IPS-NIHi7 (cell line): ENCODE data around the gene PVALB.
A peak's percentile ranks its signal among the peaks of the same experiment; 100 is the strongest.

Experiments used
- DNase-seq: peaks from one replicate; pipeline ENCODE4 v3.0.0; 2012; ENCODE audit warnings: mixed read lengths; ENCODE audit errors: extremely low spot score

Gene PVALB

GRCh38 chr22:36814801-36815200 is 2.0 kb downstream of the PVALB start:
- no peak for DNase-seq

GRCh38 chr22:36811094-36811800 is 5.6 kb downstream of the PVALB start:
- DNase-seq = no peak

DNA sequence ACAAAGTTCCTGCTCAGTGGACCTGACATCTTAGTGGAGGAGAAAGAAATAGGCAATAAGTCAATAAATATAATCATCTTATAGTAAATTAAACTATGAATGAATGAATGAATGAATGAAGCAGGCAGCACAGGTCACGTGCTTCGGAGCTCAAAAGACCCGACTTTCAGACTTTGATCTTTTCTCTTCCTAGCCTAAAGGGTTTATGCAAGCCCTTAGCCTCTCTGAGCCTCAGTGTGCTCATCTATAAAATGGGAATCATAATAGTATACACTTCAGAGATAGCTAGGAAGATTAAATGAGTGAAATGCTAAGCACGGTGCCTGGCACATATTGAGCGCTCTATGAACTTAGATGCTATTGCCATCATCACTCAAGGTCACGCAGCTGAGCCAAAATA is 7.5 kb downstream of the PVALB start:
- no peak for DNase-seq

DNA sequence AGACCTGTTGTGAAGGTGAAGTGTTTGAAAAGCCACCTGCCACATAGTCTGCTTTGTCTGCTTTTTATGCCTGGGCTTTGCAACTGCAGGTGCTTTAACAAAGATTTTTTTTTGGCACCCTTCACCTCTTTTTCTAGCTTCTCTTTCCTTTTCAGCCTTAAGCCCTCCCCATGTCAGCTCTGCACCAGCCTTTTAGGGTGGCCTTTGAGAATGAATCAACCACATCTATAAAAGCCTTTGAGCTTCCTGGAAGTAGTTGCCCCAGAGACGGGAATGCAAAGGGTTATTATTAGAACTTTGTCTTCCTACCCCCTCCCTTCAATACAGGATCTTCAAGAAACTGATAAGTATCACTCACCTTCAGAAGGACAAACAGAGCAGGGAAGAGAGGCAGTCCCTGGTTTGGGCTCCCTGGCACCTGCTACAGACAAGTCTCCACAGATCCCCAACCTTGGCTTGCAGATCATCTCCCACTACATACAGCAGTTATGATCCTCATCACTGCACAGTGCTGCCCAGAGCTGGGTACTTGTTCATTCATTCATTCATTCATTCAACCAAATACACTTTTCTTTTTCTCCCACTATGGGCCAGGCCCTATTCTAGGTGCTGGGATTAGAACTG is 8.0 kb downstream of the PVALB start:
- no peak for DNase-seq

DNA sequence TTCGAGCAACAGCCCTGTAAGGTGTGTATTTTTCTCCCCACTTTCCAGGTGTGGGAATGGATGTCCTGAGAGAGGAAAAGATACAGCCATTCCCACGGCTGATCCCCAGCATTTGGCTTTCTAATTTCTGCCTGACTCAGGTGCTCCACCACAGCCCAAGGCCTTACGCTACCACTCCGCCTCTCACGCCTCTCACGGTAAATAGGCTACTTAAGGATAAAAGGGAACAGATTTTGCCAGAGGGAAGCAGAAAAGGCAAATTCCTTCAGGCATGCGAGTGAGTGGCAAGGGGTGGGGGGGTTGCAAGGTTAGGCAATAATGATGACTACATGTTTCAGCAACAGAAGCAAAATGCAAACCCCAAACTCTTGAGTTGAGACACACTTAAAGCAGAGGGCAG is 9.2 kb downstream of the PVALB start:
- DNase-seq = no peak

- DNase-seq = no peak
These were observed 10.0 kb downstream of the PVALB start for GRCh38 chr22:36806835-36807234.

- DNase-seq = no peak
These were observed 13.5 kb downstream of the PVALB start for GRCh38 chr22:36803358-36803757.

- DNase-seq = no peak
These were observed 18.2 kb downstream of the PVALB start for GRCh38 chr22:36798674-36799066.

- no peak for DNase-seq
These were observed 18.7 kb downstream of the PVALB start for GRCh38 chr22:36797911-36798673.

GRCh38 chr22:36797374-36797773 is 19.5 kb downstream of the PVALB start:
- DNase-seq = no peak

DNA sequence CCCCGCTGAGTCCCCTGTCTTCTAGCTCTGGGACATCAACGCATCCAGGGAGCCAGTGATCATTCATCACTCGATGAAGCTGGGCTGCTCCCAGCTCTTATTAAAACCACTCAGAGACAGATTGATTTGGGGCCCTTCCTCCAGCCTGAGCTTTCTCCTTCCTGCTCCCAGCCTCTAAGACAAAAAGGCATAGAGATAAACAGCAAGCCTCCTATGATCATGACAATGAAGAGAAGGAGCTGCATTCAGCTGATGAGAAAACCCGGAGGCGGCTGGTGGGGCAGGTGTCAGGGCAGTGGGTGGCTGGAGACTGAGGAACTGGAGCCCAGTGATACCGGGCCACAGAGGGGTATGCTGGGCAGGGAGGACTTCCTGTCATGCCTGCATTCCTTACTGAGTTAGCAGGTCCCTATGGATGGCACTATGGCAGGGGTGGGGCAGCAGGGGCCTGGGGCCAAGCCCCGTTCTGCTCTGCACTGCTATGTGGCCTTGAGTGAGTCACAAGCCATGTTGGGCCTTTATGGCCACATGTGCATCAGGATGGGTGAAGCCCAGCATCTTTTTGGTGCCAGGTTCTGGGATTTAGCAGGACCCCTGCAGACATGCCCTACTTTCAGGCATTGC is 20.2 kb downstream of the PVALB start:
- DNase-seq = peak; percentile 42

DNA sequence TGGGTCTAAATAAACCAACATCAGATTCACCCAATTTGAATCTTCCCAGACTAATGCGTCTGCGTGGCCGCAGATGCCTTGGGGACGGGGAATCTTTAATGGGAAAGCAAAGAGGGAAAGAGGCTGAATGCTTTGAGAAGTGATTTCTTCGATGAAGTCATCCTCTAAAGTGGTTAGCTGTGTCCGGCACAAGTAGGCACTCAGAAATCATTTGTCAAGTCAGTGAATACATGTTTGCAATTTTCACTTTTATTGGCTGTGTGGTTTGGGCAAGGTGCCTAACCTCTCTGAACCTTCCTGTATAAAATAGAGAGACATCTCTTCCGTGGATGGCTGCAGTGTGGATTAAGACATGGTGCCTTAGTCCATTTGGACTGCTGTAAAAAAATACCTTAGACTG is 21.2 kb downstream of the PVALB start:
- DNase-seq = no peak

- DNase-seq = no peak
These were observed 26.2 kb downstream of the PVALB start for GRCh38 chr22:36790648-36791047.

GRCh38 chr22:36787204-36787988 is 29.4 kb downstream of the PVALB start:
- no peak for DNase-seq

DNA sequence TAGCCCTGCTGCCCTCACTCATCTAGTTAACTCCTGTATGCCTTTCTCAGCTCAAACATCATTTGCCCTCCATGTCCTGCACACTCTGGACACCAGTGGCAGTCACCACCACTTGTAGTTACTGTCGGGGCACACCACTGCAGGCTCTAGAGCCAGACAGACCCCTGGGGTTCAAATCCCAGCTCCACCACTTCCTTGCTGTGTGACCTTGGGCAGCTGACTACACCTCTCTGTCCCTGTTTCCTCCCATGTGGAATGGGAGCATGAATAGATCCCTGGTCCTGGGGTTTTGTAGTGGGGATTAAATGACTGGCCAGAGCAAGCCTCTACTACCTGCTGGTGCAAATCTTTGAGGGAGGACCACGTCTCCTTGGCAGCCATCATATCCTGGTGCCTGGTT is 33.1 kb downstream of the PVALB start:
- DNase-seq = no peak

DNA sequence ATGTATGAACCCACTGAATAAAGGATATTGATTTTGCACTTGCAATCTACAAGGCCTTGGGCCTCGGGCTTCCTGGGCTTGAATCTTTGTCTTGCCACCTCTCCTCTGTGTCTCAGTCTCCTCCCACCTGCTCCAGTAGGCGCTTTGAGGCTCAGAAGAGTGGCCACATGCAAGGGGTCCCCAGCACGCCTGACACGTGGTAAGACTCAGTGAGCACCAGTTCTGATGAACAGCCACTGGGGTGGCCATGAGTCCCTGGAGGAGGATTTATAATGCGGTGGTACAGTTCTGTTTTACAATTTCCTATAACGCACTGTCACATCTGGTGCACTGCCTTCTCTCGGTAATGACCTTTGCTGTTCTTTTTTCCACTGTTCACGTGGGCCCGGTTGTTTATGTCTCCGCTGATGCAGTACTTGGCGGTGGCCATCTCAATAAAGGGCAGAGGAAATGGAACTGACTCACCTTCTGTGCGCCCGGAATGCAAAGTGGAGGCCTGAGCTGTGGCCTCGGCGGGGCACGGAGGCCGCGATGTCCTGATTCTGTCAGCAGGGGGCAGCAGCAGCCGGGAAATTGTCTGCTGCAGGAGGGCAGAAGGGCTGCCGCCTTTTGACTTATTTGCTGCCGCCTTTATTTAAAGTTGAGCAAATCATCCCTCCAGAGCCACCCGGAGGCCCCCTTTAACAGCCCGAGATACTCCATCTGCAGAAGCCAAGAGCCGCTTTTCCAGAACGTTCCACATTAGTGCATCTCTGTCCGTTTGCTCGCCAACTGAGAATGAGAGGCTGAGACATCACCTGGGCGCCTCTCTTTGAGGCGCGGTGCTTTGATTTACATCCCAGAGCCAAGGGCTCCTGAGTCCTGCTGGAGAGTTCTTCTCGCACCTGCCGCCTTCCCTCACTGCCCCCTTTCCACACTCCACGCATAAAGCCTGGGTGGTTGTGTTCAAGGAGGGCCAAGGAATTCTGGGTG is 34.9 kb downstream of the PVALB start:
- DNase-seq = peak; percentile 93

GRCh38 chr22:36778020-36778419 is 38.8 kb downstream of the PVALB start:
- no peak for DNase-seq

GRCh38 chr22:36776722-36777121 is 40.1 kb downstream of the PVALB start:
- no peak for DNase-seq

DNA sequence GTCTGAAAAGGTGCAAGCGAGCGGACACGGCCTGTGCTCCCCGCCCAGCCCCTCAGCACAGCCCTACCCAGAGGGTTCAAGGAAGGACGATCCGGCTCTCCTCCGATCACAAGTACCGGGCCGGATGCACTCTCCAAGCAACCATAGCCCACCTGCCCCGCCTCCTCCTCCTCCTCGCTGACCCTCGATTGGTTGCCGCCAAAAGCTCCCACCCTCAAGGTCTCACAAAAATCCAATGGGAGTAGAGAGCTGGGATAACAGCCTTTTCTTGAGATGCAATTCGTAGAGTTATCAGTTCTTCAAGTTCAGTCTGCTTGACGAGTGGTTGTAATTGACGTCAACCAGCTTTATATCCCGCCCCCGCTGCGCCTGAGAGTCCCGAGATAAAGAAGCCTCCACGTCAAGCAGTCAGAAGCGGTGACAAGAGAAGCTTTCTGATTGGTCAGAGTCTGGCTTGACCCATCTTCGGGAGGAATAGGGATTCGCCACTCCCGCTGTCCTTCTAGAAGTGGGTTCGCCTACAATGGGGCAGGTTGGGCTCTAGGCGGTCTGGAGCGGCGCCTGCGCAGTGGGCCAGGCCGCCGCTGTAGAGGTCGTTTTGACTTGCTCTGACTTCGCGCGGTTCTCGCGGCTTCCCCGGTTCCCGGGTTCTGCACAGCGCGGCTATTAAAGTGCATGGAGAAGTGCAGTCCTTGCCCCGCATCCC is 40.7 kb downstream of the PVALB start, which contains the start of gene IFT27:
Gene IFT27, minus strand, starts transcription at position 156 of the 706 bp plus-strand sequence. CDS start 412 bp downstream, outside the sequence.
- peak; percentile 100 for DNase-seq

GRCh38 chr22:36775586-36775963 is 41.3 kb downstream of the PVALB start:
- DNase-seq = peak; percentile 27
